Measurements from ENCODE around the gene PRDM15.

The PRDM15 gene

GRCh38 chr21:41886328-41886727, 7.2 kb upstream of the PRDM15 start:
- DNase-seq (ENCODE audit: low read depth): no peak

- DNase-seq (ENCODE audit: low read depth): no peak
These were observed 6.3 kb upstream of the PRDM15 start for GRCh38 chr21:41885341-41886024.

GRCh38 chr21:41884501-41885030, 5.4 kb upstream of the PRDM15 start:
- DNase-seq (ENCODE audit: low read depth): no peak

- DNase-seq (ENCODE audit: low read depth): no peak
These were observed 4.4 kb upstream of the PRDM15 start for GRCh38 chr21:41883582-41883981.

GRCh38 chr21:41881051-41881450, 1.9 kb upstream of the PRDM15 start:
- DNase-seq (ENCODE audit: low read depth): no peak

GRCh38 chr21:41880153-41880552, 1.0 kb upstream of the PRDM15 start:
- no peak for DNase-seq (ENCODE audit: low read depth)

- peak; percentile 66 for DNase-seq (ENCODE audit: low read depth)
These were observed 334 bp downstream of the PRDM15 start for GRCh38 chr21:41878831-41879189.

GRCh38 chr21:41877901-41878830, 978 bp downstream of the PRDM15 start:
- DNase-seq (ENCODE audit: low read depth): no peak

GRCh38 chr21:41876928-41877652, 2.1 kb downstream of the PRDM15 start:
- DNase-seq (ENCODE audit: low read depth): no peak

- no peak for DNase-seq (ENCODE audit: low read depth)
These were observed 2.7 kb downstream of the PRDM15 start for GRCh38 chr21:41876396-41876795.

GRCh38 chr21:41875086-41875485, 4.1 kb downstream of the PRDM15 start:
- DNase-seq (ENCODE audit: low read depth): no peak

GRCh38 chr21:41874611-41875010, 4.5 kb downstream of the PRDM15 start:
- no peak for DNase-seq (ENCODE audit: low read depth)

GRCh38 chr21:41873426-41873825, 5.7 kb downstream of the PRDM15 start:
- DNase-seq (ENCODE audit: low read depth): no peak

- no peak for DNase-seq (ENCODE audit: low read depth)
These were observed 6.1 kb downstream of the PRDM15 start for GRCh38 chr21:41873005-41873404.

- DNase-seq (ENCODE audit: low read depth): no peak
These were observed 7.7 kb downstream of the PRDM15 start for GRCh38 chr21:41871293-41872030.

GRCh38 chr21:41869771-41870170, 9.4 kb downstream of the PRDM15 start:
- no peak for DNase-seq (ENCODE audit: low read depth)

- no peak for DNase-seq (ENCODE audit: low read depth)
These were observed 11.0 kb downstream of the PRDM15 start for GRCh38 chr21:41868062-41868710.

- no peak for DNase-seq (ENCODE audit: low read depth)
These were observed 11.8 kb downstream of the PRDM15 start for GRCh38 chr21:41867313-41867712.

- DNase-seq (ENCODE audit: low read depth): no peak
These were observed 12.8 kb downstream of the PRDM15 start for GRCh38 chr21:41866274-41866809.

- no peak for DNase-seq (ENCODE audit: low read depth)
These were observed 14.0 kb downstream of the PRDM15 start for GRCh38 chr21:41865002-41865777.
